SU-DHL-6 (cell line): ENCODE results near the gene TXN2.

Experiments
- EZH2phosphoT487 ChIP-seq: fragments of 200-600 bp; sonication (generic), shearing (Covaris generic); conservative IDR thresholded peaks from 2 replicates; pipeline ENCODE4 v1.6.1; 2018; ENCODE audit warnings: mild to moderate bottlenecking, antibody characterized with exemption, low read length, moderate library complexity, mixed read lengths
- TF ChIP-seq, protein P1 (sequence below): fragments of 200-600 bp; sonication (generic); IDR thresholded peaks from one replicate; pipeline ENCODE4 v1.5.1; 2017; ENCODE audit warnings: antibody characterized with exemption, mild to moderate bottlenecking, low read length, moderate library complexity; ENCODE audit not compliant: insufficient read depth, poor library complexity, severe bottlenecking

DNA sequence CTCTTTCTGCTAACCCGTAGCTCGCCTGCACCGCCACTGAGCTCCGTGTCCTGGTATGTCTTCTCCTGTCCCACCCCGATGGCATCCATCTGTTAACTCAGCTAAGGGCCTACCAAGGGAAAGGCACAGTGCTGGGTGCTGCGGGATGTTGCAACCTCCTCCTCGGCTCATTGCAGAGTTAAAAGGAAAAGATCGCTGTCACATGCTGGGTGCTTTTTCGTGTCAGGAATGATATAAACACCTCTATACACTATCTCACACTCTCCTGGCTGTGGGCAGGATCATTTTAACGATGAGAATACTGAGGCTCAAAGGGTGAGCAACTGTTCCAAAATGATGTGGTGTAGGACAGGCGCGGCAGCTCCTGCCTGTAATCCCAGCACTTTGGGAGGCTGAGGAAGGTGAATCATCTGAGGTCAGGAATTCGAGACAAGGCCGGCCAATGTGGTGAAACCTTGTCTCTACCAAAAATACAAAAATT, 10.1 kb downstream of the TXN2 start:
- TF ChIP-seq, protein P1, sequence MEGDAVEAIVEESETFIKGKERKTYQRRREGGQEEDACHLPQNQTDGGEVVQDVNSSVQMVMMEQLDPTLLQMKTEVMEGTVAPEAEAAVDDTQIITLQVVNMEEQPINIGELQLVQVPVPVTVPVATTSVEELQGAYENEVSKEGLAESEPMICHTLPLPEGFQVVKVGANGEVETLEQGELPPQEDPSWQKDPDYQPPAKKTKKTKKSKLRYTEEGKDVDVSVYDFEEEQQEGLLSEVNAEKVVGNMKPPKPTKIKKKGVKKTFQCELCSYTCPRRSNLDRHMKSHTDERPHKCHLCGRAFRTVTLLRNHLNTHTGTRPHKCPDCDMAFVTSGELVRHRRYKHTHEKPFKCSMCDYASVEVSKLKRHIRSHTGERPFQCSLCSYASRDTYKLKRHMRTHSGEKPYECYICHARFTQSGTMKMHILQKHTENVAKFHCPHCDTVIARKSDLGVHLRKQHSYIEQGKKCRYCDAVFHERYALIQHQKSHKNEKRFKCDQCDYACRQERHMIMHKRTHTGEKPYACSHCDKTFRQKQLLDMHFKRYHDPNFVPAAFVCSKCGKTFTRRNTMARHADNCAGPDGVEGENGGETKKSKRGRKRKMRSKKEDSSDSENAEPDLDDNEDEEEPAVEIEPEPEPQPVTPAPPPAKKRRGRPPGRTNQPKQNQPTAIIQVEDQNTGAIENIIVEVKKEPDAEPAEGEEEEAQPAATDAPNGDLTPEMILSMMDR, result no peak
- TF ChIP-seq EZH2phosphoT487, result no peak
